Hepatocyte (in vitro differentiated cells): ENCODE data around the gene MAS1. TPM values are rescaled to one million over a fixed set of nuclear protein-coding genes. Genes with fewer than 3 reads are reported as not detected.

ENCODE experiments used
- DNase-seq: peaks from one replicate; pipeline ENCODE4 v3.0.0-alpha.2; 2016; ENCODE audit warnings: low spot score
- H2AFZ ChIP-seq: fragments of 200-600 bp; sonication (generic); 2 replicates; pipeline ENCODE4 v1.6.0; 2016; ENCODE audit warnings: antibody characterized with exemption, mild to moderate bottlenecking
- H3K27ac ChIP-seq: fragments of 200-600 bp; sonication (generic); 2 replicates; pipeline ENCODE4 v1.5.1; 2016; ENCODE audit warnings: mild to moderate bottlenecking
- H3K27me3 ChIP-seq: fragments of 200-600 bp; sonication (generic); 2 replicates; pipeline ENCODE4 v1.6.1; 2016
- H3K36me3 ChIP-seq: fragments of 200-600 bp; sonication (generic); replicated peaks from 2 replicates; pipeline ENCODE4 v1.5.1; 2016; ENCODE audit warnings: low read depth; ENCODE audit not compliant: insufficient read depth
- H3K4me1 ChIP-seq: fragments of 200-600 bp; sonication (generic); 2 replicates; pipeline ENCODE4 v1.5.1; 2016; ENCODE audit warnings: mild to moderate bottlenecking, moderate library complexity; ENCODE audit not compliant: insufficient read depth
- H3K4me2 ChIP-seq: fragments of 200-600 bp; sonication (generic); 2 replicates; pipeline ENCODE4 v1.6.0; 2016
- H3K4me3 ChIP-seq: fragments of 200-600 bp; sonication (generic); 2 replicates; pipeline ENCODE4 v1.5.1; 2016; ENCODE audit warnings: mild to moderate bottlenecking
- H3K79me2 ChIP-seq: fragments of 200-600 bp; sonication (generic); 2 replicates; pipeline ENCODE4 v1.6.0; 2017; ENCODE audit warnings: mild to moderate bottlenecking
- H3K9me2 ChIP-seq: fragments of 200-600 bp; sonication (generic); replicated peaks from 2 replicates; pipeline ENCODE4 v1.6.0; 2017; ENCODE audit warnings: mild to moderate bottlenecking; ENCODE audit not compliant: insufficient read depth
- H3K9me3 ChIP-seq: fragments of 200-600 bp; sonication (generic); 2 replicates; pipeline ENCODE4 v1.5.1; 2016; ENCODE audit warnings: low read depth, mild to moderate bottlenecking
- H4K20me1 ChIP-seq: fragments of 200-600 bp; sonication (generic); 2 replicates; pipeline ENCODE4 v1.6.0; 2016; ENCODE audit warnings: mild to moderate bottlenecking; ENCODE audit not compliant: insufficient read depth, poor library complexity, severe bottlenecking
- CTCF ChIP-seq: fragments of 200-600 bp; sonication (generic); IDR thresholded peaks from 2 replicates; pipeline ENCODE4 v1.5.1; 2016; ENCODE audit warnings: antibody characterized with exemption, mild to moderate bottlenecking; ENCODE audit not compliant: poor library complexity
- EZH2 ChIP-seq: fragments of 200-600 bp; sonication (generic); IDR thresholded peaks from 2 replicates; pipeline ENCODE4 v1.6.1; 2016; ENCODE audit warnings: antibody characterized with exemption, mild to moderate bottlenecking, borderline replicate concordance
- EZH2phosphoT487 ChIP-seq: fragments of 200-600 bp; sonication (generic); IDR thresholded peaks from one replicate; pipeline ENCODE4 v1.6.1; 2018; ENCODE audit warnings: antibody characterized with exemption, mild to moderate bottlenecking, low read depth, moderate library complexity; ENCODE audit not compliant: unreplicated experiment, severe bottlenecking
- WGBS: methylation state at CpG from one replicate; pipeline ENCODE4 v1.1.6; 2016; ENCODE audit warnings: low lambda C conversion rate; ENCODE audit errors: missing lambda C conversion rate; 5-methylcytosine and 5-hydroxymethylcytosine counted together
- polyA plus RNA-seq: library from polyadenylated mRNA; unstranded; fragments of >200 nt; fragmentation: Nextera tagmentation; extraction: Ambion mirVana; gene quantifications from 2 replicates; pipeline ENCODE4 v1.2.1, GENCODE V29; 2016
- total RNA-seq: library from RNA; depleted of rRNA; stranded (reverse); fragments of >200 nt; gene quantifications from 2 replicates; pipeline ENCODE4 v1.2.3, GENCODE V29; 2014

Gene MAS1
- total and polyA plus RNA-seq, 2 experiments from 2014 or later = not detected

- DNase-seq = no peak
- Histone ChIP-seq H3K36me3 (no peaks in the 10 kb centered on the region), H3K4me2 (no peak overlapping the region), H2AFZ (no peak overlapping the region), H3K4me3 (no peak overlapping the region), H3K9me3 (no peaks in the 10 kb centered on the region), H3K79me2 (no peaks in the 10 kb centered on the region), H4K20me1 (no peaks in the 10 kb centered on the region), H3K27ac (no peak overlapping the region), H3K4me1 (no peaks in the 10 kb centered on the region), H3K27me3 (no peaks in the 10 kb centered on the region), H3K9me2 (no peaks in the 10 kb centered on the region)
- 87% methylated on average over 5 of the region's 5 CpGs for WGBS
- TF ChIP-seq CTCF = no peak
- TF ChIP-seq EZH2phosphoT487 = no peak
- TF ChIP-seq EZH2 = no peak
Observed at GRCh38 chr6:159926542-159927203, 35.9 kb downstream of the MAS1 start.

GRCh38 chr6:159929819-159930218 is 39.0 kb downstream of the MAS1 start:
- no peak for TF ChIP-seq EZH2
- TF ChIP-seq EZH2phosphoT487 = no peak
- TF ChIP-seq CTCF = no peak
- WGBS = 48% methylated on average over 8 of the region's 8 CpGs

GRCh38 chr6:159931112-159931511 is 40.3 kb downstream of the MAS1 start:
- no peak overlapping the region for H3K4me3 ChIP-seq
- DNase-seq = no peak
- no peaks in the 10 kb centered on the region for H3K27me3 ChIP-seq
- H3K79me2 ChIP-seq = no peaks in the 10 kb centered on the region
- H2AFZ ChIP-seq = no peak overlapping the region
- no peaks in the 10 kb centered on the region for H3K9me3 ChIP-seq
- H3K36me3 ChIP-seq = no peaks in the 10 kb centered on the region
- no peaks in the 10 kb centered on the region for H3K4me1 ChIP-seq
- no peak overlapping the region for H3K27ac ChIP-seq
- TF ChIP-seq EZH2 (no peak), EZH2phosphoT487 (no peak), CTCF (no peak)
- no peak overlapping the region for H3K4me2 ChIP-seq
- no peaks in the 10 kb centered on the region for H4K20me1 ChIP-seq
- H3K9me2 ChIP-seq = no peaks in the 10 kb centered on the region
- WGBS = 87% methylated on average over 3 of the region's 3 CpGs

More at GRCh38 chr6:159929819-159930218, 39.0 kb downstream of the MAS1 start:
- no peaks in the 10 kb centered on the region for H3K27me3 ChIP-seq
- no peaks in the 10 kb centered on the region for H4K20me1 ChIP-seq
- H2AFZ ChIP-seq = no peak overlapping the region
- H3K9me2 ChIP-seq = no peaks in the 10 kb centered on the region
- H3K36me3 ChIP-seq = no peaks in the 10 kb centered on the region
- peak; percentile 30 for DNase-seq
- H3K4me1 ChIP-seq = no peaks in the 10 kb centered on the region
- H3K4me3 ChIP-seq = no peak overlapping the region
- no peaks in the 10 kb centered on the region for H3K79me2 ChIP-seq
- no peaks in the 10 kb centered on the region for H3K9me3 ChIP-seq
- no peak overlapping the region for H3K4me2 ChIP-seq
- no peak overlapping the region for H3K27ac ChIP-seq
